NCI-H510A (cell line): ENCODE measurements around the gene PTPMT1.
"Not testable (repeated sequence)": the region's sequence is repeated elsewhere in the genome, so short reads cannot be mapped to it uniquely, and the experiment has no call there.

ENCODE experiments used
- DNase-seq: peaks from one replicate; lab custom pipeline; 2025; lab: John Stamatoyannopoulos, UW

PTPMT1 gene

GRCh38 chr11:47565340-47566148 lies at the start of gene PTPMT1:
Gene PTPMT1 (plus strand): TSS chr11:47565599. CDS start chr11:47565623, 24 bp downstream.
- DNase-seq, result no peak

- DNase-seq, result no peak
These were observed 49.2 kb upstream of the PTPMT1 start for GRCh38 chr11:47516155-47516554.

- no peak for DNase-seq
These were observed 48.2 kb upstream of the PTPMT1 start for GRCh38 chr11:47516984-47517853.

GRCh38 chr11:47518212-47518964 lies 47.0 kb upstream of the PTPMT1 start:
- DNase-seq, result no peak

- no peak for DNase-seq
These were observed 41.7 kb upstream of the PTPMT1 start for GRCh38 chr11:47523490-47524225.

GRCh38 chr11:47524291-47524874 lies 41.0 kb upstream of the PTPMT1 start:
- DNase-seq, result no peak

- DNase-seq, result not testable (repeated sequence)
These were observed 39.4 kb upstream of the PTPMT1 start for GRCh38 chr11:47526032-47526431.

GRCh38 chr11:47527186-47527585 lies 38.2 kb upstream of the PTPMT1 start:
- DNase-seq, result no peak

GRCh38 chr11:47529951-47530350 lies 35.4 kb upstream of the PTPMT1 start:
- DNase-seq, result no peak

GRCh38 chr11:47530721-47531120 lies 34.7 kb upstream of the PTPMT1 start:
- not testable (repeated sequence) for DNase-seq

- no peak for DNase-seq
These were observed 33.7 kb upstream of the PTPMT1 start for GRCh38 chr11:47531666-47532065.

GRCh38 chr11:47532597-47533213 lies 32.7 kb upstream of the PTPMT1 start:
- DNase-seq, result no peak

- DNase-seq, result no peak
These were observed 31.7 kb upstream of the PTPMT1 start for GRCh38 chr11:47533690-47534151.

GRCh38 chr11:47534704-47535251 lies 30.6 kb upstream of the PTPMT1 start:
- no peak for DNase-seq

GRCh38 chr11:47536915-47537314 lies 28.5 kb upstream of the PTPMT1 start:
- DNase-seq, result no peak

GRCh38 chr11:47538741-47539565 lies 26.4 kb upstream of the PTPMT1 start:
- no peak for DNase-seq

- DNase-seq, result no peak
These were observed 25.7 kb upstream of the PTPMT1 start for GRCh38 chr11:47539681-47540039.

GRCh38 chr11:47541070-47541469 lies 24.3 kb upstream of the PTPMT1 start:
- no peak for DNase-seq

GRCh38 chr11:47545298-47545697 lies 20.1 kb upstream of the PTPMT1 start:
- no peak for DNase-seq
